WI38 (cell line): ENCODE results near the gene MAML3.

Experiments used
- H3K4me3 ChIP-seq: 2 replicates; pipeline ENCODE4 v1.5.1; 2011; ENCODE audit warnings: low read depth, mild to moderate bottlenecking, control low read depth, low read length
- TF ChIP-seq, protein P1 (sequence below): IDR thresholded peaks from 2 replicates; pipeline ENCODE4 v1.5.1; 2012; ENCODE audit warnings: low read depth, mild to moderate bottlenecking, control low read depth, low read length

Gene MAML3

DNA sequence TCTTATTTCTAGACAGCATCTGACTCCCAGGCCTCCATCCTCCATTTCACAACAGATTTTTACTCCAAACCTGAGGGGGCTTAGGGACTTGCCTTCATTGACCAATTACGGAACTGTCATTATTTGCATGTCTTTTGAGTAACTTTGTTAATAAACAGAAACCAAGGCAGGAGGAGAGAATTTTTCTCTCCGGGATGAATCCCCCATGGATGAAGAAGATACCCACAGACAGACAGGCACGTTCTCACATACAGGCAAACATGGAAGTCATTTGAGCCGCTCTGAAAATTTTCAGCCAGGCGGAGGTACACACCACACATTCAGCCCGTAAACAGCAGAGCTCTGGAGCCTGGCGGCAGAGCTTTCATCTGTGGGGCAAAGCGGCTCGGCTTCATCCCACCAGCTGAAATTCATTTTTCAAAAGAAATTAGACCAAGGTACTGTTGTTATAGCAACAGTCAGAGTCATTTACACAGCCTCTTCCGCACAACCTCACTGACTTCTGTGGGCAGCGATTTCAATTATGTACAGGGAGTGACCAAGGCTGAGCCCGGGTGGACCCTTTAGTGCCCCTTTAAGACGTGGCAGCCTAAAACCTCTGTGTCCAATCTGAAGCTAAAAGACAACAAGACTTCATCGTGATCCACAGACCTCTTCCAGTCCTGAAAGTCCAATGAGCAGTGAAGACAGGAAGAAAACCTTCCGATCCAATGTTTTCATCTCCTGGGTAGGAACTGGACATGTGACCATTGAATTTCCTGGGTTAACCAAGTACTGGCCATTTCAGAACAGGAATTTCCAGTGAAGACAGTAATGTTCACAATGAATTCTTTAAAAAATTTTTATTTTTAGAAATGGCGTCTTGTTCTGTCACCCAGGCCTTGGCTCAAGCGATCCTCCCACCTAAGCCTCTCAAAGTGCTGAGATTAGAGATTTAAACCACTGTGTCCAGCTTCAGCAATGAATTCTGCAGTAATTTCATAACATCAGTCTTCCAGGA lies 251.4 kb downstream of the MAML3 start:
- TF ChIP-seq, protein P1, sequence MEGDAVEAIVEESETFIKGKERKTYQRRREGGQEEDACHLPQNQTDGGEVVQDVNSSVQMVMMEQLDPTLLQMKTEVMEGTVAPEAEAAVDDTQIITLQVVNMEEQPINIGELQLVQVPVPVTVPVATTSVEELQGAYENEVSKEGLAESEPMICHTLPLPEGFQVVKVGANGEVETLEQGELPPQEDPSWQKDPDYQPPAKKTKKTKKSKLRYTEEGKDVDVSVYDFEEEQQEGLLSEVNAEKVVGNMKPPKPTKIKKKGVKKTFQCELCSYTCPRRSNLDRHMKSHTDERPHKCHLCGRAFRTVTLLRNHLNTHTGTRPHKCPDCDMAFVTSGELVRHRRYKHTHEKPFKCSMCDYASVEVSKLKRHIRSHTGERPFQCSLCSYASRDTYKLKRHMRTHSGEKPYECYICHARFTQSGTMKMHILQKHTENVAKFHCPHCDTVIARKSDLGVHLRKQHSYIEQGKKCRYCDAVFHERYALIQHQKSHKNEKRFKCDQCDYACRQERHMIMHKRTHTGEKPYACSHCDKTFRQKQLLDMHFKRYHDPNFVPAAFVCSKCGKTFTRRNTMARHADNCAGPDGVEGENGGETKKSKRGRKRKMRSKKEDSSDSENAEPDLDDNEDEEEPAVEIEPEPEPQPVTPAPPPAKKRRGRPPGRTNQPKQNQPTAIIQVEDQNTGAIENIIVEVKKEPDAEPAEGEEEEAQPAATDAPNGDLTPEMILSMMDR, result no peak
- peak overlapping the region; percentile 46 for H3K4me3 ChIP-seq

DNA sequence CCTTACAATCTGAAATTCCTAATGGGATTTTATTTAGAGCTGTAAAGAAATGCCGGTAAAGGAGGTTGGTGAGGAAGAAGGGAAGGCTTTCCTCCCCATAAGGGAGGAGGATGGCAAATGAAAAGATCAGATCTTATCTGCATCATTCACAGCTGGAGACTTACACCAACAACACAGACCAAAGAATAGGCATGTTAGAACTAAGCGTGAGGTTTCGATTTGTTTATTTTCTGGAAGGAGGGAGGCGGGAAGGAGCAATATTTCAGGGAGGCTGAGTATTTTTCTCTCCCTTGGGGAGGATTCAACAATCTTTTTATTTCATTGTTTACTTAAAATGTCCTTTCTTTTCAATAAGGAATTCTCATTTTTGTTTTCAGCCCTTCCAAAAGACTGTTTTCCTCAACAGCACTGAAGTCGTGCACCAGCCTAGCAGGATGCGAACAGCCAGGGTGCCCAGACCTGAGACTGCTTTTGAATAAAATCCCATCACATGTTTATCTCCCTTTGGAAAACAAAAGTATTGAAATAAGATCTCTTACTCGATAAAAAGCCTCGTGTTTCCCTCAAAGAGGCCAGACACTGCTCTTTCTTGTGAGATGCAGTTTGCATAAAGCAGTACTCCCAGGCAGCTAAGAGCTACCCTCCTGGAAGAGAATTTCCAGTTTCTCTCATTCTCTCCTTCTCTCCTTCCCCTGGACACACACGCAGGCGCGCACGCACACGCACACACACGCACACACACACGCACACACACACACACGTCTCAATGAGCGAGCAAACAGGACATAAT lies 252.3 kb downstream of the MAML3 start:
- H3K4me3 ChIP-seq, result peak overlapping the region; percentile 46
- TF ChIP-seq, protein P1, result no peak

DNA sequence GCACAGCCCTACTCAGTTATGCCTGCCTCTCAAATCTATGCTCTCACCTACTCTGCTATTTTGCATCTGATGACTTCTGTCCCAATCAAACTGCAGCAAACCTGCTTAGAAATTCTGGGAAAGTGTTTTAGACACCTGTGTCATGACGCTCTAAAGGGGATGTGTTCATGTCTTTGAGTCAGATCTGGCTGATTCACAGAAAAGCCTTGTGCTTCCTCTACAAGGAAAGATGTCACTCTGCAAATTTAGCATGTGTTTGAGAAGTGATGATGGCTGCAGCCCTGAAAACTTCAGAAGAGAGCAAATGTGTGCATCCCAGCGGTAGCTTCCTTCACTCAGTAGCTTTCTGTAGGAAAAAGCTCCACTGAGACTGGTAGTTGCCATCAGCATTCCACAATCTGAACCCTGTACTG lies 253.0 kb downstream of the MAML3 start:
- TF ChIP-seq, protein P1, result no peak
- H3K4me3 ChIP-seq, result no peak overlapping the region

DNA sequence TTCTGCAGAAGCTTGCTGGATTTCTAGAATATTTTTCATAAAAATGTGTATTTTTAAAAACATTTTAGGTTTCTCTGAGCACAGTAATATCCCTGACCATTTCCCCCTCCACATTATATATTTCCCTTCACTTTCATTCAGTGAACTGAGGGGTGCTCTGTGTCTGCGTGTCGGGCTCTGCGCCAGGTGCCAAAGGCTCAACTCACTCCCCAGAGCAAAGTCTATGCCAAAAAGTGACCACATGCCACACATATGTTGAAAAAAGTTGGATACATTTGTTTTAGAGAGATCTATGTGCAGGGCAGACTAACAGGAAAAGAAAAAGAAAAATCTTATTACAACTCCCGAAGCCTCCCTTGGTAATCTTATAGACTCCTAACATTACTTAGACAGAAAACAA lies 254.6 kb downstream of the MAML3 start:
- TF ChIP-seq, protein P1, result no peak
- no peak overlapping the region for H3K4me3 ChIP-seq

DNA sequence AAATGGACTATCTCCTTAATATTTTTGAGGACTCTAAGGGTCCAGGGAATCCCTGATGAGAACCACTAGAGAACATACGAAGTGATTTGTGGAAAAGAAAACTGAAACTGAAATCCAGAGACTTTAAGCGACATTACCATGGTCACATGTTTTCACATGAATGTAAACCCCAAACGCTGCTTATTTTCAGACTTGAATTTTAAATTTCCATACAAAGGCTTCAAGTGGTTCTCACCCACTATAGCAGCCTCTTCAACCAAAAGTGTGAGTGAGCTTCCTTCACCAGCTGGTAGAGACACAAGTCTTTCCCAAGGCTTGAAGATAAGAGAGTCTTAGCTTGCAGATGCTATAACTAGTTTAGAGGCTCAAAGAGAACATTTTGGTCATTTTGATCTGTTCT lies 255.7 kb downstream of the MAML3 start:
- TF ChIP-seq, protein P1, result no peak
- H3K4me3 ChIP-seq, result no peak overlapping the region

DNA sequence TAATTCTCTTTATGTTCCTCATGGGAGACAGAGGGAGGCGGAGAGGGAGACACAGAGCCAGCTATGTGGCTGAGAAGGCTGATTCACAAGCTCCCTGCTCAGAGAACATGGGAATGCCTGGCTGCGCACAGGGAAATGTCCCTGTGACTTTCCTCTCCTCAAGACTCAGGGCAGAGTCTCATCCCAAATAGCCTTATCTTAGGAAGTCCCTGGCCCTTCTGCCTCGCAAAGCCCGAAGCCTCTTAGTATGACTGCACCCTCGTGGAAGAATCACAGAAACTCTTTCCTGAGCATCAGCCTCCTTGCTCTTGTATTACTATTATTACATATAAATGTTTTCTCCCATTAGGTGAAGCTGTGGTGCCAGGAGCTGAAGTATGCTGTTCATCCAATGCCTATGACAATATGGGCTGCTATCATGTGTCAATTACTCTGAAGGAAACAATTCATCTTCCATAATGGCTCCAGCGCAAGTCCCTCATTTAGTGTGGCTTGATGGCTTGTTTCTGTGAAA lies 257.8 kb downstream of the MAML3 start:
- no peak overlapping the region for H3K4me3 ChIP-seq
- TF ChIP-seq, protein P1, result no peak
